ENCODE data around the gene EAPP. TPM values are rescaled to one million over a fixed set of nuclear protein-coding genes. Genes with fewer than 3 reads are reported as not detected.
"Not testable (repeated sequence)": the region's sequence is repeated elsewhere in the genome, so short reads cannot be mapped to it uniquely, and the experiment has no call there.

The EAPP gene
- total RNA-seq, 1 donor from 2014 or later = 30.1 TPM

DNA sequence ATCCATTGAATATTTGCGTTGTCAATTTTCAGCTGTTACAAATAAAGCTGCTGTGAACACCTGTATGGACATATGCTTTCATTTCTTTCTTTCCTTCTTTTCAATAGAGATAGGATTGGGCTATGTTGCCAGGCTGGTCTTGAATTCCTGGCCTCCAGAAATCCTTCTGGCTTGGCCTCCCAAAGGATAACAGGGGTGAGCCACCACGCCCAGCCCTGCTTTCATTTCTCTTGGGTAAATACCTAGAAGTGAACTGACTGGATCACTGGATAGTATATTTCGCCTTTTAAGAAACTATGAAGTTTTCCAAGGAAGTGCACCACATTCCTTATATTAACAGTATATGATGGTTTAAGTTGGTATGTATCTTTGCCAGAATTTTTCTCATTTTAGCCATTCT lies 32.3 kb upstream of the EAPP start:
- Mint-ChIP-seq H3K27ac (ENCODE audit: unreplicated experiment) (no peak overlapping the region), H3K36me3 (ENCODE audit: low read depth, unreplicated experiment) (peaks cover 22% of the 10 kb centered on the region), H3K4me3 (ENCODE audit: unreplicated experiment) (no peak overlapping the region), H3K9me3 (ENCODE audit: unreplicated experiment) (no peaks in the 10 kb centered on the region), H3K4me1 (ENCODE audit: unreplicated experiment) (no peaks in the 10 kb centered on the region), H3K27me3 (ENCODE audit: unreplicated experiment) (no peaks in the 10 kb centered on the region)
- TF ChIP-seq, protein P1, sequence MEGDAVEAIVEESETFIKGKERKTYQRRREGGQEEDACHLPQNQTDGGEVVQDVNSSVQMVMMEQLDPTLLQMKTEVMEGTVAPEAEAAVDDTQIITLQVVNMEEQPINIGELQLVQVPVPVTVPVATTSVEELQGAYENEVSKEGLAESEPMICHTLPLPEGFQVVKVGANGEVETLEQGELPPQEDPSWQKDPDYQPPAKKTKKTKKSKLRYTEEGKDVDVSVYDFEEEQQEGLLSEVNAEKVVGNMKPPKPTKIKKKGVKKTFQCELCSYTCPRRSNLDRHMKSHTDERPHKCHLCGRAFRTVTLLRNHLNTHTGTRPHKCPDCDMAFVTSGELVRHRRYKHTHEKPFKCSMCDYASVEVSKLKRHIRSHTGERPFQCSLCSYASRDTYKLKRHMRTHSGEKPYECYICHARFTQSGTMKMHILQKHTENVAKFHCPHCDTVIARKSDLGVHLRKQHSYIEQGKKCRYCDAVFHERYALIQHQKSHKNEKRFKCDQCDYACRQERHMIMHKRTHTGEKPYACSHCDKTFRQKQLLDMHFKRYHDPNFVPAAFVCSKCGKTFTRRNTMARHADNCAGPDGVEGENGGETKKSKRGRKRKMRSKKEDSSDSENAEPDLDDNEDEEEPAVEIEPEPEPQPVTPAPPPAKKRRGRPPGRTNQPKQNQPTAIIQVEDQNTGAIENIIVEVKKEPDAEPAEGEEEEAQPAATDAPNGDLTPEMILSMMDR (IDR thresholded peaks at IDR 0.05; ENCODE audit: unreplicated experiment) = no peak
- DNase-seq (ENCODE audit: low spot score) = no peak

DNA sequence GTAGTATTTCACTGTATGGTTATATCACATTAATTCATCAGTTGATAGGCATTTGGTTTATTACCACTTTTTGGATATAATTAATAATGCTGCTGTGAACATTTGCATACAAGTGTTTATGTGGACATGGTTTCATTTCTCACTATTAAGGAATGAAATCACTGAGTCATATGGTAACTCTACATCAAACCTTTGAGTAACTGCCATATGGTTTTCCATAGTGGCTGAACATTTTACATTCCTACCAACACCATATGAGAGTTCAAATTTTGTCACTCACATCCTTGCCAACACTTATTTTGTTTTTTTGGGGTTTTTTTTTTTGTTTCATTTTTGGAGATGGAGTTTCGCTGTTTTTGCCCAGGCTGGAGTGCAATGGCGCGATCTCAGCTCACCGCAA lies 30.2 kb upstream of the EAPP start:
- no peak for DNase-seq (ENCODE audit: low spot score)
- Mint-ChIP-seq H3K36me3 (ENCODE audit: low read depth, unreplicated experiment) (peaks cover 17% of the 10 kb centered on the region), H3K27me3 (ENCODE audit: unreplicated experiment) (no peaks in the 10 kb centered on the region), H3K9me3 (ENCODE audit: unreplicated experiment) (no peaks in the 10 kb centered on the region), H3K4me3 (ENCODE audit: unreplicated experiment) (no peak overlapping the region), H3K4me1 (ENCODE audit: unreplicated experiment) (no peaks in the 10 kb centered on the region), H3K27ac (ENCODE audit: unreplicated experiment) (no peak overlapping the region)
- TF ChIP-seq, protein P1 (IDR thresholded peaks at IDR 0.05; ENCODE audit: unreplicated experiment) = no peak

DNA sequence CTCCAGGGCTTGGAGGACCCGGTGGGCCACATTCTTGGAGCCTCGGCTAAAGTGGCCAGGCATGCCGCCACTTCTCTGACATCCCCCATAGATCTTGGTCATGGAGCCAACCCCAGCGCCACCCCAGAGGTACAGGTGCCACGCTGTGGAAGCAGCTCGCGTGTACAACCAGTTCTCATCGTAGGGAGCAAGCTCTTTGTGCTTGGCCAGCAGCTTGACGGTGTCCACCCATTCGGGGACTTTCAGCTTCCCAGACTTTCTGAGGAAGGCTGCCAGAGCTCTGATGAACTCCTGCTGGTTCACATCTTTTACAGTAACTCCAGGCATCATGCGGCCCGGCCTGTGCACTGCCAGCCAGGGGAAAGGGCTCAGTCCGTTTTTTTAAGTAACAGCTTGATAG lies 29.3 kb upstream of the EAPP start:
- no peak for DNase-seq (ENCODE audit: low spot score)
- H3K4me1 Mint-ChIP-seq (ENCODE audit: unreplicated experiment) = no peaks in the 10 kb centered on the region
- H3K27me3 Mint-ChIP-seq (ENCODE audit: unreplicated experiment) = no peaks in the 10 kb centered on the region
- no peak overlapping the region for H3K4me3 Mint-ChIP-seq (ENCODE audit: unreplicated experiment)
- TF ChIP-seq, protein P1 (IDR thresholded peaks at IDR 0.05; ENCODE audit: unreplicated experiment) = no peak
- H3K27ac Mint-ChIP-seq (ENCODE audit: unreplicated experiment) = no peak overlapping the region
- peaks cover 17% of the 10 kb centered on the region for H3K36me3 Mint-ChIP-seq (ENCODE audit: low read depth, unreplicated experiment)
- no peaks in the 10 kb centered on the region for H3K9me3 Mint-ChIP-seq (ENCODE audit: unreplicated experiment)

DNA sequence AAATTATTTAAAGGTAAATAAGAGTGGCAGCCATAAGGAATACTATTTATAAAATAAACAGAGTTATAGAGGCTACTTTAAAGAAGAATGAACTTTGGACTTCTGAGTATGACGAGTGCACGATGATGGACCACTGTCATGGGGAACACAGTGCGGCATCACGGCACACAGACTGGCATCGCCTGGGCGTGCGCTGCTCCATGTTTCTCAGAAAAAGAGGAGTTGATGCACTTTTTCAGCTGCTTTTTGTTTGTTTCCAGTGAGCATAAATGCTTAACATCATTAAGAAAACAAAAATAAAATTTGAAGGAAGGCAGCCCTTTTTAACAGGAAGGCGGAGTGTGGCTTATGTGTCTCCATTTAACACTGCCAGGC lies 23.3 kb upstream of the EAPP start:
- no peaks in the 10 kb centered on the region for H3K9me3 Mint-ChIP-seq (ENCODE audit: unreplicated experiment)
- H3K27ac Mint-ChIP-seq (ENCODE audit: unreplicated experiment) = no peak overlapping the region
- TF ChIP-seq, protein P1 (IDR thresholded peaks at IDR 0.05; ENCODE audit: unreplicated experiment) = no peak
- no peaks in the 10 kb centered on the region for H3K4me1 Mint-ChIP-seq (ENCODE audit: unreplicated experiment)
- H3K4me3 Mint-ChIP-seq (ENCODE audit: unreplicated experiment) = no peak overlapping the region
- no peaks in the 10 kb centered on the region for H3K27me3 Mint-ChIP-seq (ENCODE audit: unreplicated experiment)
- no peak for DNase-seq (ENCODE audit: low spot score)
- H3K36me3 Mint-ChIP-seq (ENCODE audit: low read depth, unreplicated experiment) = peaks cover 10% of the 10 kb centered on the region

DNA sequence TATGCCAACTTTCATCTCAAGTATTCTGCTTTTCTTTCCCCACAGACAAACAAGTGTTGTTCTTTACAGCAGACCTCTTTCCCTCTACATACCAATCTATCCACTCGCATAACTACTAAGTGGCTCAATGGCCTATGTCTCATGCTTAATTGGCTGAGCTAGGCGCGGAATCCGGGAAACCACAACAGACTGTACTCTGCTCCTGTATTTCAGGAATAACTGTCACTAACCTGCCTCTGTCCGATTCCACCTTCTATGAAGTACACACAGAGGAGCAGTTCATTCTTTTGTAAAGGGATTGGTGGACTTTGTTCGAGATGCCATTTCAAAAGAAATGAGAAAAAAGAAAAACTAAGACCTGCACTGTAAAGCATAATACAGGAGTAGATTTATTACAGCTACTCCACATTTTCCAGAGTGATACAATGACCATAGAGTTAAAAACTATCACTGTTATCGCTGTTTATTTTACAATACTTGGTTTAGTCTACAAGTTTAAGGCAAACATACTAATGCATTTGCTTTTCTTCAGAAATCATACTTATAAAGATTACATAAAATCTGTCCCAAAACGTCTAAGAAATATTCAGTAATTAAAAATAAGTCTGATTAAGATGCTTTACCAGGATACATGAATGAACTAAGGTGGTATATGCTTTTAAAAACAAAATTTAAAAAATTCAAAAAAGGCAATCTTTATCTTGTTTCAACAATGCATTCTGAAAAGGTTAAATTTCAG lies 22.7 kb upstream of the EAPP start:
- H3K27me3 Mint-ChIP-seq (ENCODE audit: unreplicated experiment); H3K4me1 Mint-ChIP-seq (ENCODE audit: unreplicated experiment); DNase-seq (ENCODE audit: low spot score); H3K27ac Mint-ChIP-seq (ENCODE audit: unreplicated experiment); H3K36me3 Mint-ChIP-seq (ENCODE audit: low read depth, unreplicated experiment); H3K4me3 Mint-ChIP-seq (ENCODE audit: unreplicated experiment); H3K9me3 Mint-ChIP-seq (ENCODE audit: unreplicated experiment): not testable (repeated sequence)

DNA sequence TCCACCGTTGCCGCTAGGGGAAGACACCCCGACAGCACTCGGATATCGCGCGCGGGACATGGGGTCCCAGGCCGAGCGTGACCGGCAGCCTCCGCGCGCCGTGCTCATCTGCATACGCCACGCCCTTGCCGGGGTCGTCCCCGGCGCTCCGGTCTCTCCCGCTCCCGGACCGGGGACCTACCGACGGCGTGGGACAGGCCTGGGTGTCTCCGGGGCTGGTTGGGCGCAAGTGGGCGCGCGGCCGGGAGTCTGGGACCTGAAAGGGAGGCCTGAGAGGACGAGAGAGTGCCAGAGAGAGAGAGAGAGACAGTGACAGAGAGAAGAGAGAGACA lies 17.0 kb upstream of the EAPP start:
- H3K27me3 Mint-ChIP-seq (ENCODE audit: unreplicated experiment); H3K36me3 Mint-ChIP-seq (ENCODE audit: low read depth, unreplicated experiment); H3K4me1 Mint-ChIP-seq (ENCODE audit: unreplicated experiment); H3K4me3 Mint-ChIP-seq (ENCODE audit: unreplicated experiment); DNase-seq (ENCODE audit: low spot score); H3K27ac Mint-ChIP-seq (ENCODE audit: unreplicated experiment); H3K9me3 Mint-ChIP-seq (ENCODE audit: unreplicated experiment): not testable (repeated sequence)

DNA sequence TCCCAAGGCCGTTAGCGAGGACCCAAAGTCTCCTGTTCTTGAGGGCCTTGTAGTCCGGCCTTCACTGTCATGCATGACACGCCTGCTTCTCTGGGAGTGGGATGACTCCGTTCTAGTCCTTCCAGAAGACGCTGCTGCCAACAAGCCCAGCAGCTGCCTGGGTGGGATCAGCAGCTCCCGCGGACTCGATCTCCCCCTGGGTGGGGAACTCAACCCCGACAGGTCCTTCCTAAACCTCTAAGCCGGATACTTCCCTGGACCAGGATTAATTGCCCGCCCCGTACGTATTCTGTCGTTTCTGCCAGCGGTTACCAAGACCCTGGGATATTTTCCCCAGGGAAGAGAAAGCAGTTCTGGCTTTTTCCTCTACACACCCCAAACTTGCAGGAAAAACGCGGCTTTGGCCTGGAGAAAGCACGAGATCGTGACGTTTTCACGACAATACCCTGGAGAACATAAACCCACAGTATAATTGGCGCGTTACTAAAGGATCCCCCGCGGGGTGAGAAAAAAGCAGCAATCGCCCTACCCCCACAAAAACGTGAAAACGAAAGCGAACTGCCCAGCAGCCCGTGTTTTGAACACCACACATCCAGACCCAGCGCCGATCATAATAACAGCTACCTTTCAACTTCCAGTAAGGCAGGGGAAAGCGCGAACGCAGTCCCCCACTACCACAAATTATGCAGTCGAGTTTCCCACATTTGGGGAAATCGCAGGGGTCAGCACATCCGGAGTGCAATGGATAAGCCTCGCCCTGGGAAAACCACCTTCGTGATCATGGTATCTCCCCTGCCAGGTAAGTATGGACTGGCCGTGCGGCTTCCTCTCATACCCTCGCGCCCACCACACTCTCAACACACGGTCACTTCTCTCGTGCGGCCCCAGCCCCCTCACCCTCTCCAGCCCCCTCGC lies 16.3 kb upstream of the EAPP start:
- not testable (repeated sequence) for DNase-seq (ENCODE audit: low spot score); H3K9me3 Mint-ChIP-seq (ENCODE audit: unreplicated experiment); H3K27ac Mint-ChIP-seq (ENCODE audit: unreplicated experiment); H3K36me3 Mint-ChIP-seq (ENCODE audit: low read depth, unreplicated experiment); H3K4me1 Mint-ChIP-seq (ENCODE audit: unreplicated experiment); H3K4me3 Mint-ChIP-seq (ENCODE audit: unreplicated experiment); H3K27me3 Mint-ChIP-seq (ENCODE audit: unreplicated experiment)
